ENCODE data around the gene LRRD1. TPM values are rescaled to one million over a fixed set of nuclear protein-coding genes. Genes with fewer than 3 reads are reported as not detected.

Gene LRRD1
- polyA plus RNA-seq, 1 of the 3 experiments (the other 2 are of a cell fraction): not detected

- no peak for TF ChIP-seq RXRA (IDR thresholded peaks at IDR 0.05; ENCODE audit: borderline replicate concordance, low read depth)
Measured at GRCh38 chr7:92133133-92133736, 45.7 kb downstream of the LRRD1 start (continued).

- Histone ChIP-seq H3K4me1 (ENCODE audit: control insufficient read depth in 1 of 2, insufficient read depth in 2 of 2, low read depth in 1 of 2, low read length in 1 of 2) (peaks cover 0 to 12% of the 10 kb centered on the region in 2 experiments; a peak in 3 of 4 replicates), H4K20me1 (ENCODE audit: insufficient read depth) (no peaks in the 10 kb centered on the region), H3K9me3 (no peaks in the 10 kb centered on the region), H3F3A (replicated peaks; ENCODE audit: insufficient read depth) (peaks cover 11% of the 10 kb centered on the region), H3K4me2 (peak overlapping the region; percentile 72; the same call in 1 of the 2 replicates), H3K4me3 (ENCODE audit: low read depth in 2 of 2, low read length in 1 of 2) (no peak overlapping the region), H2AFZ (ENCODE audit: low read depth) (no peak overlapping the region), H3K9ac (no peak overlapping the region), H3K79me2 (ENCODE audit: insufficient read depth) (peaks cover 38% of the 10 kb centered on the region), H3K27me3 (ENCODE audit: insufficient read depth) (no peaks in the 10 kb centered on the region), H3K36me3 (replicated peaks in 1 of 2; ENCODE audit: control insufficient read depth in 1 of 2, insufficient read depth in 2 of 2, low read length in 1 of 2) (peaks cover 36 to 43% of the 10 kb centered on the region in 2 experiments), H3K9me2 (no peaks in the 10 kb centered on the region), H3K27ac (ENCODE audit: low read depth in 2 of 2, low read length in 1 of 2) (no peak overlapping the region)
- WGBS (ENCODE audit: low lambda C conversion rate): 87% methylated on average over 4 of the region's 4 CpGs
- no peak for DNase-seq
- CTCF ChIA-PET: interaction anchor here (0.7 to 3.6 kb wide), 10 partner anchors 8 to 550 kb away, joined by 3 to 24 read pairs (median 6); partner anchors contain the start of genes ANKIB1, KRIT1 and MTERF1
- POLR2A ChIA-PET: interaction anchor here (0.6 kb wide), 1 partner anchor 253 kb away, joined by 3 read pairs; no protein-coding TSS in a partner anchor
- TF ChIP-seq RCOR1 (IDR thresholded peaks at IDR 0.05; ENCODE audit: low read length) (no peak), USF1 (IDR thresholded peaks at IDR 0.05; ENCODE audit: borderline replicate concordance, low read depth) (no peak), TAF1 (IDR thresholded peaks at IDR 0.05; ENCODE audit: borderline replicate concordance, low read depth, low read length) (no peak), TEAD4 (IDR thresholded peaks at IDR 0.05; ENCODE audit: borderline replicate concordance, insufficient read depth) (no peak), MAX (IDR thresholded peaks at IDR 0.05; ENCODE audit: low read depth) (no peak), REST (IDR thresholded peaks at IDR 0.05; ENCODE audit: low read depth, low read length) (no peak), CTCF (IDR thresholded peaks at IDR 0.05) (no peak), FOSL2 (IDR thresholded peaks at IDR 0.05; ENCODE audit: borderline replicate concordance, low read depth) (no peak), MXI1 (IDR thresholded peaks at IDR 0.05; ENCODE audit: low read depth, low read length) (no peak), USF2 (IDR thresholded peaks at IDR 0.05; ENCODE audit: borderline replicate concordance, low read depth, low read length) (no peak), YY1 (IDR thresholded peaks at IDR 0.05; ENCODE audit: low read depth) (no peak), PBX3 (IDR thresholded peaks at IDR 0.05) (no peak), CHD2 (IDR thresholded peaks at IDR 0.05; ENCODE audit: low read length, partially characterized antibody) (no peak), EZH2phosphoT487 (IDR thresholded peaks at IDR 0.05; ENCODE audit: borderline replicate concordance, low read depth) (no peak), FOXM1 (IDR thresholded peaks at IDR 0.05; ENCODE audit: low read depth) (no peak), RFX5 (IDR thresholded peaks at IDR 0.05; ENCODE audit: low read length) (no peak), JUND (IDR thresholded peaks at IDR 0.05) (no peak), RXRA (IDR thresholded peaks at IDR 0.05; ENCODE audit: borderline replicate concordance, low read depth) (no peak)
Measured at GRCh38 chr7:92131764-92132330, 47.1 kb downstream of the LRRD1 start.

All from SK-N-SH (cell line).